Right lobe of liver (tissue), 4 donors: ENCODE results near the gene ALDH3A2.
A peak's percentile ranks its signal among the peaks of the same experiment; 100 is the strongest.

Experiments
- CTCF ChIP-seq, 4 donors: fragments of 200-600 bp in 3 of 4; fragments of 450-650 bp in 1 of 4; IDR thresholded peaks; one replicate each; pipeline versions ENCODE4 v1.5.1 to v1.8.0; 2016 to 2022; ENCODE audit warnings: antibody characterized with exemption in 4 of 4, mild to moderate bottlenecking in 2 of 4
- POLR2A ChIP-seq: fragments of 450-650 bp; IDR thresholded peaks from one replicate; pipeline ENCODE4 v1.6.1; 2017; ENCODE audit warnings: antibody characterized with exemption, mild to moderate bottlenecking
- donor health status: DM: no; HTN: no; CAD: no.
- donor health status: DM: no; HTN: no; CAD: no.
- donor health status: DM: no; HTN: yes; CAD: no.

- TF ChIP-seq CTCF (IDR thresholded peaks at IDR 0.05), result peak; percentile 67 to 95 (median 76)
- no peak for TF ChIP-seq POLR2A
Observed at GRCh38 chr17:19645734-19646201, 2.8 kb upstream of the ALDH3A2 start.
